Bronchial epithelial cell (primary cell): ENCODE results near the gene TTPAL. TPM values are rescaled to one million over a fixed set of nuclear protein-coding genes. Genes with fewer than 3 reads are reported as not detected.

Experiments used
- DNase-seq: peaks from one replicate; pipeline ENCODE4 v3.0.0-alpha.2; 2010; ENCODE audit warnings: low read depth
- FAIRE-seq: peaks from 2 replicates; lab custom pipeline; 2011; peaks lifted over from hg19 to GRCh38; lab: Jason Lieb, UNC
- H3K27me3 ChIP-seq: 2 replicates; pipeline ENCODE4 v1.5.1; 2011; ENCODE audit warnings: low read length; ENCODE audit not compliant: control insufficient read depth, insufficient read depth
- H3K36me3 ChIP-seq: 2 replicates; pipeline ENCODE4 v1.5.1; 2011; ENCODE audit warnings: low read length; ENCODE audit not compliant: control insufficient read depth, insufficient read depth
- H3K4me3 ChIP-seq: 2 replicates; pipeline ENCODE4 v1.5.1; 2011; ENCODE audit warnings: mild to moderate bottlenecking, low read depth, low read length, control low read depth
- CTCF ChIP-seq: IDR thresholded peaks from 2 replicates; pipeline ENCODE4 v1.5.1; 2011; ENCODE audit warnings: mild to moderate bottlenecking, moderate library complexity, low read length, control low read depth, inconsistent platforms; ENCODE audit not compliant: insufficient read depth, severe bottlenecking
- total RNA-seq: library from RNA; depleted of rRNA; stranded (reverse); fragments of >200 nt; gene quantifications from 2 replicates; pipeline ENCODE4 v1.2.1, GENCODE V29; 2014

TTPAL gene
- total RNA-seq, 1 donor from 2014 or later = 9.0 TPM

GRCh38 chr20:44491635-44492395 is 16.1 kb downstream of the TTPAL start:
- no peak for TF ChIP-seq CTCF
- Histone ChIP-seq H3K36me3 (peaks cover 14% of the 10 kb centered on the region), H3K27me3 (no peaks in the 10 kb centered on the region), H3K4me3 (no peak overlapping the region)
- DNase-seq = peak; percentile 14
- FAIRE-seq = no peak

- no peak for TF ChIP-seq CTCF
- no peak overlapping the region for H3K4me3 ChIP-seq
- H3K36me3 ChIP-seq = peaks cover 7% of the 10 kb centered on the region
- no peaks in the 10 kb centered on the region for H3K27me3 ChIP-seq
- FAIRE-seq = no peak
- DNase-seq = peak; percentile 10
Observed at GRCh38 chr20:44494266-44494665, 18.6 kb downstream of the TTPAL start.

GRCh38 chr20:44494681-44495080 is 19.0 kb downstream of the TTPAL start:
- no peak overlapping the region for H3K4me3 ChIP-seq
- FAIRE-seq = no peak
- peak; percentile 11 for DNase-seq
- H3K36me3 ChIP-seq = peaks cover 4% of the 10 kb centered on the region
- H3K27me3 ChIP-seq = no peaks in the 10 kb centered on the region
- no peak for TF ChIP-seq CTCF

GRCh38 chr20:44495257-44495656 is 19.6 kb downstream of the TTPAL start:
- no peak for FAIRE-seq

GRCh38 chr20:44495802-44496481 is 20.3 kb downstream of the TTPAL start:
- FAIRE-seq = peak; percentile 88
- DNase-seq = peak; percentile 100
- TF ChIP-seq CTCF = no peak
- Histone ChIP-seq H3K36me3 (peaks cover 11% of the 10 kb centered on the region), H3K27me3 (no peaks in the 10 kb centered on the region), H3K4me3 (no peak overlapping the region)

More at GRCh38 chr20:44495257-44495656, 19.6 kb downstream of the TTPAL start:
- peak; percentile 94 for DNase-seq
- H3K36me3 ChIP-seq = peaks cover 7% of the 10 kb centered on the region
- H3K27me3 ChIP-seq = no peaks in the 10 kb centered on the region
- H3K4me3 ChIP-seq = no peak overlapping the region
- TF ChIP-seq CTCF = no peak
